ENCODE results near the gene MYO6. TPM values are rescaled to one million over a fixed set of nuclear protein-coding genes. Genes with fewer than 3 reads are reported as not detected.

Gene MYO6
- total RNA-seq, 1 donor, result 15.2 TPM

- no peaks in the 10 kb centered on the region for H3K27me3 ChIP-seq (ENCODE audit: insufficient read depth, low read length)
- H3K4me1 ChIP-seq (ENCODE audit: insufficient read depth, low read length), result peaks cover 9% of the 10 kb centered on the region
- no peak overlapping the region for H3K27ac ChIP-seq (ENCODE audit: low read depth, low read length)
- H3K9me3 ChIP-seq (ENCODE audit: low read depth, low read length), result no peaks in the 10 kb centered on the region
- no peaks in the 10 kb centered on the region for H3K36me3 ChIP-seq (ENCODE audit: insufficient read depth, low read length)
- H3K4me2 ChIP-seq (ENCODE audit: insufficient read depth, low read length), result no peak overlapping the region
- no peak for TF ChIP-seq CTCF (IDR thresholded peaks at IDR 0.05; ENCODE audit: extremely low read depth, low read depth, low read length)
- DNase-seq (ENCODE audit: insufficient read length, low spot score, missing footprints), result no peak
- H3K4me3 ChIP-seq (ENCODE audit: insufficient read depth, low read length), result no peak overlapping the region
- no peak overlapping the region for H2AFZ ChIP-seq (ENCODE audit: low read length)
- H4K20me1 ChIP-seq (ENCODE audit: insufficient read depth, low read length), result peaks cover 7% of the 10 kb centered on the region
- H3K79me2 ChIP-seq (ENCODE audit: insufficient read depth, low read length), result peaks cover 6% of the 10 kb centered on the region
These were observed 66.7 kb downstream of the MYO6 start for GRCh38 chr6:75815756-75816155.

GRCh38 chr6:75818098-75818855 is 69.2 kb downstream of the MYO6 start:
- no peaks in the 10 kb centered on the region for H3K9me3 ChIP-seq (ENCODE audit: low read depth, low read length)
- peaks cover 7% of the 10 kb centered on the region for H4K20me1 ChIP-seq (ENCODE audit: insufficient read depth, low read length)
- H3K27me3 ChIP-seq (ENCODE audit: insufficient read depth, low read length), result no peaks in the 10 kb centered on the region
- no peaks in the 10 kb centered on the region for H3K36me3 ChIP-seq (ENCODE audit: insufficient read depth, low read length)
- no peak overlapping the region for H2AFZ ChIP-seq (ENCODE audit: low read length)
- H3K4me2 ChIP-seq (ENCODE audit: insufficient read depth, low read length), result peak overlapping the region; percentile 1
- H3K27ac ChIP-seq (ENCODE audit: low read depth, low read length), result peak overlapping the region; percentile 59
- H3K4me1 ChIP-seq (ENCODE audit: insufficient read depth, low read length), result peaks cover 9% of the 10 kb centered on the region
- peaks cover 3% of the 10 kb centered on the region for H3K79me2 ChIP-seq (ENCODE audit: insufficient read depth, low read length)
- DNase-seq (ENCODE audit: insufficient read length, low spot score, missing footprints), result peak; percentile 58
- no peak overlapping the region for H3K4me3 ChIP-seq (ENCODE audit: insufficient read depth, low read length)
- TF ChIP-seq CTCF (IDR thresholded peaks at IDR 0.05; ENCODE audit: extremely low read depth, low read depth, low read length), result no peak

GRCh38 chr6:75819776-75820487 is 70.9 kb downstream of the MYO6 start:
- no peak for TF ChIP-seq CTCF (IDR thresholded peaks at IDR 0.05; ENCODE audit: extremely low read depth, low read depth, low read length)
- Histone ChIP-seq H4K20me1 (ENCODE audit: insufficient read depth, low read length) (no peaks in the 10 kb centered on the region), H3K4me1 (ENCODE audit: insufficient read depth, low read length) (peaks cover 9% of the 10 kb centered on the region), H3K79me2 (ENCODE audit: insufficient read depth, low read length) (peaks cover 3% of the 10 kb centered on the region), H3K9me3 (ENCODE audit: low read depth, low read length) (no peaks in the 10 kb centered on the region), H3K36me3 (ENCODE audit: insufficient read depth, low read length) (no peaks in the 10 kb centered on the region), H3K27ac (ENCODE audit: low read depth, low read length) (no peak overlapping the region), H2AFZ (ENCODE audit: low read length) (no peak overlapping the region), H3K4me2 (ENCODE audit: insufficient read depth, low read length) (no peak overlapping the region), H3K27me3 (ENCODE audit: insufficient read depth, low read length) (no peaks in the 10 kb centered on the region), H3K4me3 (ENCODE audit: insufficient read depth, low read length) (no peak overlapping the region)
- DNase-seq (ENCODE audit: insufficient read length, low spot score, missing footprints), result no peak

- no peak overlapping the region for H3K4me2 ChIP-seq (ENCODE audit: insufficient read depth, low read length)
- no peaks in the 10 kb centered on the region for H3K27me3 ChIP-seq (ENCODE audit: insufficient read depth, low read length)
- TF ChIP-seq CTCF (IDR thresholded peaks at IDR 0.05; ENCODE audit: extremely low read depth, low read depth, low read length), result no peak
- H3K4me3 ChIP-seq (ENCODE audit: insufficient read depth, low read length), result no peak overlapping the region
- H3K4me1 ChIP-seq (ENCODE audit: insufficient read depth, low read length), result no peaks in the 10 kb centered on the region
- H3K36me3 ChIP-seq (ENCODE audit: insufficient read depth, low read length), result no peaks in the 10 kb centered on the region
- H3K27ac ChIP-seq (ENCODE audit: low read depth, low read length), result no peak overlapping the region
- no peak for DNase-seq (ENCODE audit: insufficient read length, low spot score, missing footprints)
- H3K79me2 ChIP-seq (ENCODE audit: insufficient read depth, low read length), result no peaks in the 10 kb centered on the region
- H2AFZ ChIP-seq (ENCODE audit: low read length), result no peak overlapping the region
- H4K20me1 ChIP-seq (ENCODE audit: insufficient read depth, low read length), result no peaks in the 10 kb centered on the region
- no peaks in the 10 kb centered on the region for H3K9me3 ChIP-seq (ENCODE audit: low read depth, low read length)
These were observed 75.1 kb downstream of the MYO6 start for GRCh38 chr6:75824160-75824559.

Data from osteoblast (primary cell).